GM18873 (cell line): ENCODE results near the gene CDKL1.
A peak's percentile ranks its signal among the peaks of the same experiment; 100 is the strongest.

Source experiments
- ATAC-seq: cut with Tn5 transposase; IDR thresholded peaks from one replicate; pipeline ENCODE4 v1.9.1; 2021; ENCODE audit warnings: mild to moderate bottlenecking, moderate library complexity, moderate number of reproducible peaks; ENCODE audit not compliant: unreplicated experiment, low FRiP score

Gene CDKL1

DNA sequence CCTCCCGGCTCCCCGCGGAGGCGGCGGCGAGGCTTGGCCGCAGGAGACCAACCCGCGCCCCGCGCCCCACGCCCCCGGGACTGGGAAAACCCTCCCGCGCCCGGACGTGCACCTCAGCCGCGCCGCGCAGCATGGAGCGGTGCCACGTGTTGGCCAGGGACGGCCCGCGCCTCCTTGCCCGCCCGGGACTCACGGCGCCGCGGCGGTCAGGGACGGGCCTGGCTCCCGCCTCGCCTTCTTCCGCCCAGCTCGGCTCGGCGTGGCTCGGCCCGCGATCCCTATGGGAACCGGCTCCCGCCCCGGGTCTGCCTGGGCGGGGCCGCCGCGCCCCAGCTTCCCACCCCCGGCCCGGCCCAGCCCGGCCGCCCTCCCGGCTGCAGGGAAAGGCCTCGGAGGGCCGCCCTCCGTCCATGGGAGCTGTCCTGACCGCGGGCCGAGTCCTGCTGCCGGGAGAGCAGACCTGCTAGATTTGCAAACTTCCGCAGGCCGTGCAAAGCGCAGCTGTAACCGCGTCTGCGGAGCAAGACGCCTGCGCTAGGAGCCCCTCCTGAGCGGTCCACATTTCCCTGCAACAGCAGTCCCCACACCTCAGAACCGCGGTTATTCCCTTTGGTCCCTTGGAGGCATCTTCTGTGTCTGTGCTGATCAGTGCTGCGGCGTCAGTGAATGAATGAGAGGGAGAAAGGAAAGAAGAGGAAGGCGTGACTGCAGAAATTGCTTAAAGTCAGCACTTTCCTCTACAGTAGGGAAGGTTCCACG lies at the start of gene CDKL1:
Gene CDKL1, minus strand, starts transcription at position 251 of the 759 bp plus-strand sequence. CDS start 1,013 bp downstream, outside the sequence.
- peak; percentile 40 for ATAC-seq

DNA sequence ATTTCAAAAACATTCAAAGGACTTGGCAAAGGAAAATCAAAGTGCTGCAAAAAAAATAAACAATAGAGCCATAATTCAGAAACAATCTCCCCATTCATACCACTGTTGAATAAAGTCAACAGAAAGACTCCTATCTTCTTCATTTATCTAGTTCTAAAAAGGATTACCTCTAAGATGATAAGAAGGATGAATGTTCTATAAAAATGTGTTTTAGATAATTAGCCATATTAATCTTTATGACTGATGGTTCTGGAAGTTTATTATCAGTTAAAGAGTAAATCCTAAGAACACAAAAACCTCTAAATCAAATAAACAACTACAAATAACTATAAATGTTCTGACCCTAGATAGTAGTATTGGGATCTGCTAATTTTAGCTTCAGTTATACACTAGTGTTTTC lies 37.8 kb upstream of the CDKL1 start:
- ATAC-seq: no peak

GRCh38 chr14:50432131-50432530 lies 35.5 kb upstream of the CDKL1 start:
- no peak for ATAC-seq

- no peak for ATAC-seq
Observed at GRCh38 chr14:50425816-50426215, 29.1 kb upstream of the CDKL1 start.

GRCh38 chr14:50425105-50425504 lies 28.4 kb upstream of the CDKL1 start:
- ATAC-seq: no peak

DNA sequence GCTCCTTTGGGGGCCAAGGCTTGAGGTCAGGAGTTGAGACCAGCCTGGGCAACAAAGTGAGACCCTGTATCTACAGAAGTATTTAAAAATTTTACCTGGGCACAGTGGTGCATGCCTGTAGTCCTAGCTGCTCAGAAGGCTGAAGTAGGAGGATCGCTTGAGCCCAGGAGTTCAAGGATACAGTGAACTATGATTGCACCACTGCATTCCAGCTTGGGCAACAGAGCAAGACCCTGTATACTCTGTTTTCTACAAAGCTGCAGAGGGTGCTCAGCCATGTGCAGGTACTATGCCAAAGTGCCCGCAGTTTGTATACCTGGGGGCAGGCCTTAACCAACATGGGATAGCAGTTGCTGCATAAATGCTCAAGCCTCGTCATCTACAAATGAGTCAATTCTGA lies 26.8 kb upstream of the CDKL1 start:
- ATAC-seq: no peak

- ATAC-seq: no peak
Observed at GRCh38 chr14:50421499-50421898, 24.8 kb upstream of the CDKL1 start.

DNA sequence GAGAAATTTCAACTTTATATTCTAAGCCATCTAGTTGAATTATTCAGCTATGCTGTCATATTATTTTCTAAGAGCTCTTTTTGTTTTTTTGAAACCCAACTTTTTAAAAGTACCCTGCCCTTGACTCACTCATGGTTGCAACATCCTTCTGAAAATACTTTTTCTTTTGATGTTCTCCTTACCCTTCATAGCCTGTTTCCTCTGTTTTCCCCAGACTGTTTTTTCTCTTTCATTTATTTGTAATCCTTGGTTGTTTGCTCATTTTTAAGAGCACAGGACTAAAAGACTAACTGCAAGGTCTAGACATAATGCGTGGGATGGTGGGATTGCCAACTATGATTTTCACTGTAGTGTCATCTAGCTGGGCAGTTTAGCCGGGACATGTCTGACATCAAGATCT lies 21.2 kb upstream of the CDKL1 start:
- ATAC-seq: no peak

GRCh38 chr14:50410921-50411320 lies 14.2 kb upstream of the CDKL1 start:
- ATAC-seq: no peak

DNA sequence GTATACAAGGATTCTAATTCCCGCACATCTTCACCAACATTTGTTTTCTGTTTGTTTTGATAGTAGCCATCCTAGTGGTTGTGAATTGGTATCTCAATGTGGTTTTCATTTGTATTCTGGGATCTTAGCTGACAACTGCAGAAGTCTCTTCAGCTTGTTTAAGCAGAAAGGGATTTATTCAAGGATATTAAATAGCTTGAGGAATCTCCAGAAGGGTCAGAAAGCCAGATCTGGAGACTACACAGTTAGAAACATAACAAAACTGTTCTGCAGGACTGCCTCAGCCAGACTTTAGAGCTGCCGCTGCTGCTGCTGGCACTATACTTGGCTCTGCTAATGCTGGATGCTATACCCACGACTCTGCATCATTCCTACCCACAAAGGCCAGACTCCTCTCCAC lies 13.4 kb upstream of the CDKL1 start:
- ATAC-seq: no peak

DNA sequence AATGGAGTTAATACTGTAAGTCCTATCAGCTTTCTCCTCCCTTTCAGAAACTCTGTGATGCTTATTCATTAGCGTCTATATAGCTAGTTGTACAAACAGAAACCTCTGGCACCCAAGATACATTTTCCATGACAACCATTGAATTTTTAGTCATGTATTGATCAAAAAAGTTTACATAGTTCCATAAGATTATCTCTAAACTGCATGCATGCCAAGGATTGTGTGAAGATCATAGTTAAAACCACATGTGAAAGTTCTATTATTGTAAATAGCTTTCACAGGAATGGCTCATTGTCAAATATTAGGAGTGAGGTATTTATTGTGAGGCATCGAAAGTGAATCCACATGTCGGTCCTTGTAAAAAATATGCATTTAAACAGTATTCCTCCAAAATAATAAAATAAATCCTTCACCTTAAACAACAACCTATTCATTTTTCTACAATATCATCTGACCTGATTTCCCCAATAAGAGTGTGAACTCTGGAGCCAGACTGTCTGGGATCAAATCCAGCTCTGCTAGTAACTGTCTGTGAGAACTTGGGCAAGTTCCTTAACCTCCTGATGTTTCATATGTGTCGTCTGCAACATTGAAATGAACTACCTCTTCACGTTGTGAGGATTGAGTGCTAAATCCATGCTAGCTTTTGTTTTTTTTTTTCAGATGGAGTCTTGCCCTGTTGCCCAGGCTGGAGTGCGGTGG lies 10.6 kb upstream of the CDKL1 start:
- no peak for ATAC-seq

GRCh38 chr14:50403419-50403818 lies 6.7 kb upstream of the CDKL1 start:
- ATAC-seq: no peak

GRCh38 chr14:50402965-50403364 lies 6.3 kb upstream of the CDKL1 start:
- ATAC-seq: no peak

DNA sequence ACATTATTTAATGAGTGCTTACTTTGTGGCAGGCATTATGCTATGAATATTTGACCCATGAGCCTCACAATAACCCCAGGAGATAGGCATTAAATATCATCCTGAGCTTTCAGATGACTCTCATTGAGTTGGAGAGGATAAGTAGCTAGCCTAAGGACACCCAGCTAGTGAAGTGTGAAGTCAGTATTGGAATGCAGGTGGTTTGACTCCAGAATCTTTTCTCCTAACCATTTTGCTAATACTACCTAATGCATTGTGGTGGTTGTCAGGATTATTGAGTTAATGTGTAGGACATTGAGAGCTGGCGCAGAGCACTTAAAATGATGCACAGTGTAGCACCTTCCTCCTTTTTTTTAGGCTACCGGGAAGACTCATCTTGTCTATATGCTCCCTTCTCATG lies 3.8 kb upstream of the CDKL1 start:
- ATAC-seq: no peak

- no peak for ATAC-seq
Observed at GRCh38 chr14:50399251-50400032, 2.8 kb upstream of the CDKL1 start.

GRCh38 chr14:50398189-50398580 lies 1.5 kb upstream of the CDKL1 start:
- ATAC-seq: no peak

DNA sequence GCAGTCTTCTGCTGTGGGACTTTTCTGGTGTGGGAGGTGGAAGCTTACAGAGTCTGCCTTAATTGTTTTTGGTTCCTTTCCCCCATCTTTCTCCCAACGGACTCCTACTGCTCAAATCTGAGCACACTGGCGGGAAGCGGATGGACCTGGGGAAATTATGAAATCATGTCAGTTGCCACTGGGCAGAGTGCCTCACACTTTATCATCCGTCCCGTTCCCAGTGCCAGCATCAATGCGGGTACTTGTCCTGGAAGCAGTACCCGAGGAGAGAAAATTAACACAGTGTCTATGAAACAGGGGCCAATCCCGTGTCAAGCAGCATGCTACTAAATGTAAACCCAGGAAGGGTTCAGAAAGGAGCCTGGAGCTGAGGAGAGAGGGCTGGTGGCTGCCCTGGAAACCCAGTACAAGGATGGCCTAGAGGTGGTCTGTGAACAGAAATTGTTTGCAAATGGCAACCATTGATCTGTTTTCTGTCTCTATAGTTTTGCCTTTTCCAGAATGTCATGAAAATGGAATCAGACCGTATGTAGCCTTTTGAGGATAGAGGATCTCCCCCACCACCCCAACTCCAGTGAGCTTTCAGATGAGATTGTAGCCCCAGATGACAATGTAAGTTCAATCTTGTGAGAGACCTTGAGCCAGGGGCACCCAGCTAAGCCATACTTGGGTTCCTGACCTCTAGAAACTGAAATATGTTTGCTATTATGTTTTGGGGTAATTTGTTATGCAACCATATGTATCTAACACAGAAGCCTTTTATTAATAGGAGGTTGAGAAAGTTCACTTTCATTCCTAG lies 908 bp upstream of the CDKL1 start:
- no peak for ATAC-seq

DNA sequence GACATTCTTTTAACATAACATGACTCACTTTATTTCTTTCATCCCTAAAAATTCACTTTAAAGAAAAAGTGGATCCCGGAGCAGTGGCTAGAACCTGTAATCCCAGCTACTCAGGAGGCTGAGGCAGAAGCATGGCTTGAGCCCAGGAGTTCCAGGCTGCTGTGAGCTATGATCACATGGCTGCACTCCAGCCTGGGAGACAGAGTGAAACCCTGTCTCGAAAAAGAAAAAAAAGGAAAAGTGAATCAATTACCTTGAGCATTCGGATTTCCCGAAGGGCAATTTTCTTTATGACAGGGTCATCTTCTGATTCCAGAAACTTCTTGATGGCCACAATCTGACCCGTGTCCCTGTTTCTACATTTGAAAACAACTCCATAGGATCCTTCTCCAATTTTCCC lies 1.2 kb downstream of the CDKL1 start:
- no peak for ATAC-seq

- ATAC-seq: no peak
Observed at GRCh38 chr14:50394713-50395112, 2.0 kb downstream of the CDKL1 start.

GRCh38 chr14:50389668-50390441 lies 6.8 kb downstream of the CDKL1 start:
- ATAC-seq: no peak
